LNCaP clone FGC (cell line): ENCODE measurements around the gene CEP135.

Experiments
- DNase-seq: peaks from one replicate; pipeline ENCODE4 v3.0.0-alpha.2; 2011; ENCODE audit warnings: low read depth
- H3K4me3 ChIP-seq: 2 replicates; pipeline ENCODE4 v1.5.1; 2011; ENCODE audit warnings: mild to moderate bottlenecking, low read depth, low read length, control low read depth
- TF ChIP-seq, protein P1 (sequence below): IDR thresholded peaks from 2 replicates; pipeline ENCODE4 v1.5.1; 2012; ENCODE audit warnings: mild to moderate bottlenecking; ENCODE audit not compliant: control insufficient read depth, insufficient read depth; ENCODE audit errors: extremely low read depth

CEP135 gene

DNA sequence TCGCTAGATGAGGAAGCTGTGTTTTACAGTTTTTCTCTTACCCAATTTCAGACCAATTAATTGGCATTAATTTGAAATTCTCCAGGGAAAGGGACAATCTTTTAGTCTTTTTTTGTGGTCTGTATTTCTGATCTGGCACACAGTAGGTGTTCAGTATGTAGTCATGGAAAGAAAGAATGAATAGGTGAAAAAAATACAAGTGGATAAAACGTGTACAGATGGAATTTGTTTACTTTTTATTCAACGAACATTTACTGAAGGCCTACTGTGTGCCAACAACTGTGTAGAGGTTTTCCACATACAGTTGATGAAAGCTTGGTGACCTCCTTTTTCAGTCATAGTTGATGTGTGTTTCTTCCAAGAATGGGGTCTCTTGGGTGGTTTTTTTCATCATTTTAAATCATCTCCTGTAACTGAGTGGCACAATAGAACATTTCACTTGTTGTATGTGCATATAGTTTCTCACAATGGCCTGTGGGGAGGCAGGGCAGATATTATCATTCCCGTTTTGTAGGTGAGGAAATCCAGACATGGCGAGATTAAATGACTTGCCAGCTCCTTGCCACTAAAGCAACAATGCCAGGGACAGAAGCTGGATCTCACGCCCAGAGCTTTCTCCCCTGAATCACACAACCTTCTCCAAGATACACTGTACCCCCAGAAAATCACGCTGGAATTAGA is 102.4 kb downstream of the CEP135 start:
- no peak for DNase-seq
- no peak overlapping the region for H3K4me3 ChIP-seq
- TF ChIP-seq, protein P1, sequence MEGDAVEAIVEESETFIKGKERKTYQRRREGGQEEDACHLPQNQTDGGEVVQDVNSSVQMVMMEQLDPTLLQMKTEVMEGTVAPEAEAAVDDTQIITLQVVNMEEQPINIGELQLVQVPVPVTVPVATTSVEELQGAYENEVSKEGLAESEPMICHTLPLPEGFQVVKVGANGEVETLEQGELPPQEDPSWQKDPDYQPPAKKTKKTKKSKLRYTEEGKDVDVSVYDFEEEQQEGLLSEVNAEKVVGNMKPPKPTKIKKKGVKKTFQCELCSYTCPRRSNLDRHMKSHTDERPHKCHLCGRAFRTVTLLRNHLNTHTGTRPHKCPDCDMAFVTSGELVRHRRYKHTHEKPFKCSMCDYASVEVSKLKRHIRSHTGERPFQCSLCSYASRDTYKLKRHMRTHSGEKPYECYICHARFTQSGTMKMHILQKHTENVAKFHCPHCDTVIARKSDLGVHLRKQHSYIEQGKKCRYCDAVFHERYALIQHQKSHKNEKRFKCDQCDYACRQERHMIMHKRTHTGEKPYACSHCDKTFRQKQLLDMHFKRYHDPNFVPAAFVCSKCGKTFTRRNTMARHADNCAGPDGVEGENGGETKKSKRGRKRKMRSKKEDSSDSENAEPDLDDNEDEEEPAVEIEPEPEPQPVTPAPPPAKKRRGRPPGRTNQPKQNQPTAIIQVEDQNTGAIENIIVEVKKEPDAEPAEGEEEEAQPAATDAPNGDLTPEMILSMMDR = no peak

DNA sequence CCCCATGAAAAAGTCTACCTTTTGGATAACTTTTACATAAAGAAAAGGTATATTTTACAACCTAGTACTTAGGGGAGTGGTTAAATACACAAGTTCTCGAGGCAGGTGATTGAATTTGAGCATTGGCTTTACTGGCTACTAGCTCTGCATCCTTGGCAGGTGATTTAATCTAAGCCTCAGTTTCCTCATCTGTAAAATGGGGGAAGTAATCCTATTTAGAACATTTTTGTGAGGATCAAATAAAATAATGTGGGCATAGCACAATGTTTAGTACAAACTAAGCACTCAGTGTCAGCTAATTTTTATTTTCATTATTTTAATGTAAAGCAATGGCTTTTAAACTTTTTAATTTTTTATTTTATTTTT is 102.9 kb downstream of the CEP135 start:
- DNase-seq = no peak
- TF ChIP-seq, protein P1 = no peak
- no peak overlapping the region for H3K4me3 ChIP-seq

DNA sequence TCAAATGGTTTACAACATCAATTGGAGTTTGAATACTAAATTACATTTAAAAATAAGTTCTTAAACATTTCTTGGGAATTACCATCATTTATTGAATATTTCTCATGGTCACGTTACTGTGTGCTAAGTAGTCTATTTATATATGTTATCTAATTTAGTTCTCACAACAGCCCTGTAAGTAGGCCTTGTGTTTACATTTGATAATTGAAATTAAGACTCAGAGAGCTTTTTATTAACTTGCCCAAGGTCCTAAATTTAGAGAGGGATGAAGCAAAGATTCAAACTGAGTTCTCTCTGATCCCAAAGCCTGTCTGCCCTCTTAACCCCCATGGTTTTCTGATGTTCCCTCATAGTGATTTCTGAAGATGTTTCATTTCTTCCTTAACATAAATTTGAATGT is 103.7 kb downstream of the CEP135 start:
- DNase-seq = no peak
- TF ChIP-seq, protein P1 = no peak
- no peak overlapping the region for H3K4me3 ChIP-seq

DNA sequence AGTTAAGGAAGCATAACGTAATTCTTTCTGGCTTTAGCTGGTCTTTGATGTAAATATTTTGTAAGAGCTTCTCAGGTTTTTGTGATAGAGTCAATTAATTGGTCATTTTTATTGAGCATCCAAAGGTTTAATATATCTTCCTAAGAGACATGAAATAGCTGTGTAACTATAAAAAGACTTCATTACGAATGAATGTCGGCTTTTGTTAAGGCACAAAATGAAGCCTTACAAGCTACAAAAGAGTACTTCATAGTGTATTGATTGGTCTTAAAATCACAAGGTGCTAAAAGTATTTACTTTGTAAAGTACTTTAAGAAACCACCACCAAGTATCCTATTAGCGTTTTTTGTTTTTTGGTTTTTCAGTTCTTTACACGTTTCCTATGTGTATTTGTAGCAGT is 104.2 kb downstream of the CEP135 start:
- DNase-seq = no peak
- TF ChIP-seq, protein P1 = no peak
- H3K4me3 ChIP-seq = no peak overlapping the region

DNA sequence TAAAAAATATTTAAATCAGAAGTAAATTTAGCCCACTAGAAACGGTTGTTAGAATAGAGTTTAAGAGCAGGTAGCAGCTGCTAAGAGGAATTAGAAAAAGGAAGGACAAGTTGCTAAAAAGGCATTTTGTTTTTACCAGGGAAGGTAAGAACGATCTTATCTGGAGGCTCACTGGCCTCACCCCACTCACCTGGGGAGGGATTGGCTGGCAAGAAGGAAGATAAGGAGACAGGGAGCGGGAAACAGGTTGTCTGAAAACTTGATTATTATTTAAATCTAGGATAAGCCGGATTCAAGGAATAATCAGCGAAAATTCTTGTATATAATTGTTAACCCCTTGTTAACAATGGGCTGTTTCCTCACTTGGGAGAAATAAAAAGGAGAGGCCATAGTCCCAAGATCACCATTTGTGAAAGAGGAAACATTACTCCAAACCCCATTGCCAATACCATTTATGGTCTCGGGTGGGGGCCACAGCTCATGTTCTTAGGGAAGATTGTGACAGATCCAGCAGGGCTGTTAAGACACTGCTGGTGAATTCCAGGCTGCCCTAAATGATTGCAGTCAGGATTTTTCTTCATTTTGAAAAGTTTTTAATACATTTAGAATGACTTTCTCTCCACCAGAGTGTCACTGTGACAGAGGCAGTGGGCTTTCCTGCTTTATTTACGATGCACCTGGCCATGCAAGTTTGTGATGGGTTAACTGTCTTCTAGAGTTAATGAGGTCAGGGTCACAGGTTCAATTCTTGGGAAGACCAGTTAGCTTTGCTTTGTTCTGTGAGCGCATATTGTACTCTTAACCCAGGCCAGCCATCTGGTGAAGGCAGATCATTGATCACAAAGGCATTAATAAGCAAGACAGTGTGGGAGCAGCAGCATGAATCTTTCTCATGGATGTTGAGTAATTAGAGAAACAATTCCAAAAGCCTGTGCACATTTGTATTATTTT is 106.6 kb downstream of the CEP135 start:
- TF ChIP-seq, protein P1 = no peak
- DNase-seq = no peak
- H3K4me3 ChIP-seq = no peak overlapping the region

DNA sequence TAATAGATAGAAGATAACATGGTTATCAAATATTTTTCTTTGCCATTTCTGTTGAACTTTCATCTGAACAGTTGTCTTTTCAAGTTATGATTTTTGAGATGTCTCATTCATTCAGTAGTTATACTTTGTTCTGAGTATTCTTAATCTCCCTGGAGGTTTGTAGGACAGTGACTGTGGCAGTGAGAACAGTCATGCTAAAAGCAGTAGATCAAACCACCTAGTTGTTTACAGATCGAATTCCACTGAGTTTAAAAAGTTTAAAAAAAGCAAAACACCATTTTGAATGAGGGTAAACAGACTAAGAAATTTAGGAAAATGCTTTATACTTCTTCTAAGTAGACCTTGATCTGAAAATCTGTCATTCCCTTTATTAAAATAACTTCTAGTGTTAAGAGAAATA is 107.2 kb downstream of the CEP135 start:
- H3K4me3 ChIP-seq = no peak overlapping the region
- DNase-seq = no peak
- TF ChIP-seq, protein P1 = no peak
